Endodermal cell (in vitro differentiated cells): ENCODE measurements around the gene HSPB2. TPM values are rescaled to one million over a fixed set of nuclear protein-coding genes. Genes with fewer than 3 reads are reported as not detected.
"Not testable (repeated sequence)": the region's sequence is repeated elsewhere in the genome, so short reads cannot be mapped to it uniquely, and the experiment has no call there.

Experiments used
- DNase-seq: peaks from one replicate; pipeline ENCODE4 v3.0.0-alpha.2; 2017
- H3K27ac ChIP-seq: 2 replicates; pipeline ENCODE4 v1.5.1; 2013; ENCODE audit warnings: mild to moderate bottlenecking, low read depth, low read length, moderate library complexity
- H3K27me3 ChIP-seq: 2 replicates; pipeline ENCODE4 v1.6.1; 2013; ENCODE audit warnings: mild to moderate bottlenecking, low read length, moderate library complexity; ENCODE audit not compliant: insufficient read depth, control insufficient read depth, poor library complexity, severe bottlenecking
- H3K36me3 ChIP-seq: 2 replicates; pipeline ENCODE4 v1.7.0; 2013; ENCODE audit warnings: mild to moderate bottlenecking, low read length, moderate library complexity; ENCODE audit not compliant: control insufficient read depth, insufficient read depth
- H3K4me1 ChIP-seq: one replicate; pipeline ENCODE4 v1.7.0; 2013; ENCODE audit warnings: low read length; ENCODE audit not compliant: control insufficient read depth, insufficient read depth
- H3K4me3 ChIP-seq: 2 replicates; pipeline ENCODE4 v1.5.1; 2013; ENCODE audit warnings: mild to moderate bottlenecking, low read length, moderate library complexity
- H3K9ac ChIP-seq: 2 replicates; pipeline ENCODE4 v1.6.1; 2013; ENCODE audit warnings: mild to moderate bottlenecking, low read length, moderate library complexity; ENCODE audit not compliant: poor library complexity, severe bottlenecking; ENCODE audit errors: extremely low read depth
- H3K9me3 ChIP-seq: 2 replicates; pipeline ENCODE4 v1.6.1; 2013; ENCODE audit warnings: mild to moderate bottlenecking, low read length, moderate library complexity; ENCODE audit not compliant: control insufficient read depth
- H3K27ac Mint-ChIP-seq: 2 replicates; pipeline ENCODE4 v1.8.0; 2020; ENCODE audit warnings: mixed read lengths
- H3K27me3 Mint-ChIP-seq: 2 replicates; pipeline ENCODE4 v1.8.0; 2021; ENCODE audit warnings: mild to moderate bottlenecking, mixed read lengths; ENCODE audit not compliant: insufficient read depth
- H3K36me3 Mint-ChIP-seq: 2 replicates; pipeline ENCODE4 v1.8.0; 2020; ENCODE audit warnings: low read depth, mixed read lengths
- H3K4me1 Mint-ChIP-seq: 2 replicates; pipeline ENCODE4 v1.8.0; 2020; ENCODE audit warnings: mixed read lengths
- H3K4me3 Mint-ChIP-seq: 2 replicates; pipeline ENCODE4 v1.8.0; 2020; ENCODE audit warnings: mild to moderate bottlenecking, moderate library complexity, mixed read lengths
- H3K9me3 Mint-ChIP-seq: 2 replicates; pipeline ENCODE4 v1.8.0; 2020; ENCODE audit warnings: mild to moderate bottlenecking, mixed read lengths
- CTCF ChIP-seq: fragments of 200-600 bp; sonication (generic); conservative IDR thresholded peaks from 2 replicates; pipeline ENCODE4 v1.5.0; 2021; ENCODE audit warnings: antibody characterized with exemption, mild to moderate bottlenecking
- WGBS, 2 experiments: methylation state at CpG; one replicate each; pipeline versions ENCODE4 v1.1.5 to v1.1.7; 2013; ENCODE audit warnings: missing lambda C conversion rate in 2 of 2, mixed read lengths in 1 of 2; ENCODE audit not compliant: insufficient coverage in 1 of 2, insufficient read length in 1 of 2; 5-methylcytosine and 5-hydroxymethylcytosine counted together
- total RNA-seq, 2 donors: library from RNA; stranded (reverse); fragmentation: NEBNext Ultra II Directional in 1 of 2; extraction: Animal tissue kit (Norgen Biotek cat#: 25700) in 1 of 2; gene quantifications; 2 replicates in 1 of 2; 3 replicates in 1 of 2; pipeline ENCODE4 v1.2.1, GENCODE V29; 2021

HSPB2 gene
- total RNA-seq, 2 donors from 2014 or later: 0.20 to 0.33 TPM

- H3K9me3 ChIP-seq: no peaks in the 10 kb centered on the region
- Mint-ChIP-seq H3K4me3 (no peak overlapping the region), H3K27me3 (no peaks in the 10 kb centered on the region), H3K36me3 (no peaks in the 10 kb centered on the region), H3K27ac (no peak overlapping the region), H3K4me1 (peaks cover 13% of the 10 kb centered on the region), H3K9me3 (no peaks in the 10 kb centered on the region)
- 81 to 94% methylated on average over 3 to 4 of the region's 4 CpGs for WGBS, 2 experiments
- H3K4me1 ChIP-seq: no peaks in the 10 kb centered on the region
- no peaks in the 10 kb centered on the region for H3K27me3 ChIP-seq
- H3K4me3 ChIP-seq: no peak overlapping the region
- H3K36me3 ChIP-seq: no peaks in the 10 kb centered on the region
- H3K9ac ChIP-seq: no peak overlapping the region
- peak; percentile 13 for DNase-seq
- no peak for TF ChIP-seq CTCF
- H3K27ac ChIP-seq: no peak overlapping the region
Observed at GRCh38 chr11:111930472-111930871, 17.9 kb downstream of the HSPB2 start.

- H3K27ac Mint-ChIP-seq: no peak overlapping the region
- no peak overlapping the region for H3K4me3 ChIP-seq
Observed at GRCh38 chr11:111932611-111932950, 20.0 kb downstream of the HSPB2 start.

GRCh38 chr11:111933176-111933575 is 20.6 kb downstream of the HSPB2 start:
- not testable (repeated sequence) for H3K36me3 ChIP-seq, H3K9ac ChIP-seq, H3K36me3 Mint-ChIP-seq, H3K4me3 Mint-ChIP-seq, H3K27ac ChIP-seq, H3K9me3 Mint-ChIP-seq, H3K27me3 Mint-ChIP-seq, H3K4me1 ChIP-seq, H3K27ac Mint-ChIP-seq, H3K27me3 ChIP-seq, H3K4me1 Mint-ChIP-seq, H3K9me3 ChIP-seq, H3K4me3 ChIP-seq
- 89 to 94% methylated on average over 11 to 14 of the region's 14 CpGs for WGBS, 2 experiments
- DNase-seq: peak; percentile 25

More at GRCh38 chr11:111932611-111932950, 20.0 kb downstream of the HSPB2 start:
- H3K36me3 ChIP-seq: no peaks in the 10 kb centered on the region
- peaks cover 2% of the 10 kb centered on the region for H3K4me1 ChIP-seq
- H3K9ac ChIP-seq: no peak overlapping the region
- no peak overlapping the region for H3K27ac ChIP-seq
- no peaks in the 10 kb centered on the region for H3K27me3 Mint-ChIP-seq
- peaks cover 2% of the 10 kb centered on the region for H3K4me1 Mint-ChIP-seq
- H3K36me3 Mint-ChIP-seq: no peaks in the 10 kb centered on the region
- no peaks in the 10 kb centered on the region for H3K9me3 ChIP-seq
- DNase-seq: no peak
- H3K9me3 Mint-ChIP-seq: no peaks in the 10 kb centered on the region
- WGBS, 2 experiments: 87 to 100% methylated on average over 1 to 2 of the region's 2 CpGs
- TF ChIP-seq CTCF: no peak
- H3K4me3 Mint-ChIP-seq: no peak overlapping the region
- no peaks in the 10 kb centered on the region for H3K27me3 ChIP-seq

GRCh38 chr11:111933872-111934271 is 21.3 kb downstream of the HSPB2 start:
- no peak for TF ChIP-seq CTCF
- no peaks in the 10 kb centered on the region for H3K36me3 Mint-ChIP-seq
- no peak overlapping the region for H3K4me3 Mint-ChIP-seq
- Histone ChIP-seq H3K4me3 (no peak overlapping the region), H3K36me3 (no peaks in the 10 kb centered on the region), H3K27ac (no peak overlapping the region), H3K4me1 (peaks cover 7% of the 10 kb centered on the region), H3K9me3 (no peaks in the 10 kb centered on the region), H3K27me3 (no peaks in the 10 kb centered on the region), H3K9ac (no peak overlapping the region)
- 100% methylated on average over 1 of the region's 1 CpG; no CpG with 5 or more reads in 1 of the 2 experiments for WGBS, 2 experiments
- no peaks in the 10 kb centered on the region for H3K9me3 Mint-ChIP-seq
- no peaks in the 10 kb centered on the region for H3K27me3 Mint-ChIP-seq
- H3K27ac Mint-ChIP-seq: no peak overlapping the region
- DNase-seq: no peak
- H3K4me1 Mint-ChIP-seq: peaks cover 14% of the 10 kb centered on the region
